ENCODE measurements around the gene SMC6. TPM values are rescaled to one million over a fixed set of nuclear protein-coding genes. Genes with fewer than 3 reads are reported as not detected.

SMC6 gene
- total RNA-seq, 1 experiment from 2014 or later, result 41.3 TPM

DNA sequence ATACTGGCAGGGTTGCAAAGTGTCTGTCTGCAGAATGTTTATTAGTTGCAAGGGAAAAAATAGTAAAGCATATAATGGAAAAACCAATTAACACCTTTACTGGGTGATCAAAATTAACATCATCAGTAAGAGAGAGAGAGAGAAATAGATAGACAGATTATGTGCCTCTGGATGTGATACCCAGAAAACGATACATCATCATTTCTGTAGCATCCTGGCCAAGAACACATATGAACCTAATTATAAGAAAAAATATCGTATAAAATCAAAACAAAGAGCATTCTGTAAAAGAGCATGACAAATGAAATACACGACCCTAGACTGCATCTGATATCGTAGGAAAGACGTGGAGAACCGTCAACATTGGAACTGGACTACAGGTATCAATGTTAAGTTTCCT is 64.6 kb downstream of the SMC6 start:
- Histone ChIP-seq H3K4me3 (ENCODE audit: low read depth, low read length) (no peak overlapping the region), H3K36me3 (ENCODE audit: control insufficient read depth, insufficient read depth, low read length) (no peaks in the 10 kb centered on the region), H3K27me3 (replicated peaks; ENCODE audit: control insufficient read depth, insufficient read depth, low read length) (no peaks in the 10 kb centered on the region), H3K9me3 (no peaks in the 10 kb centered on the region), H3K4me1 (no peaks in the 10 kb centered on the region)
- intact Hi-C loops (cut with micrococcal nuclease; ENCODE audit: unreplicated experiment), result no loop called here
- Mint-ChIP-seq H3K27ac (ENCODE audit: unreplicated experiment) (no peak overlapping the region), H3K4me3 (ENCODE audit: unreplicated experiment) (no peak overlapping the region), H3K36me3 (ENCODE audit: insufficient read depth, unreplicated experiment) (peaks cover 46% of the 10 kb centered on the region), H3K4me1 (ENCODE audit: low read depth, unreplicated experiment) (no peaks in the 10 kb centered on the region), H3K9me3 (ENCODE audit: unreplicated experiment) (no peaks in the 10 kb centered on the region), H3K27me3 (ENCODE audit: insufficient read depth, unreplicated experiment) (no peaks in the 10 kb centered on the region)
- BruUV-seq (replicated peaks), result no TSS peak
- DNase-seq, result no peak
- ChIA-PET CTCF (no interaction called here), POLR2A (no interaction called here)
- TF ChIP-seq, protein P1, sequence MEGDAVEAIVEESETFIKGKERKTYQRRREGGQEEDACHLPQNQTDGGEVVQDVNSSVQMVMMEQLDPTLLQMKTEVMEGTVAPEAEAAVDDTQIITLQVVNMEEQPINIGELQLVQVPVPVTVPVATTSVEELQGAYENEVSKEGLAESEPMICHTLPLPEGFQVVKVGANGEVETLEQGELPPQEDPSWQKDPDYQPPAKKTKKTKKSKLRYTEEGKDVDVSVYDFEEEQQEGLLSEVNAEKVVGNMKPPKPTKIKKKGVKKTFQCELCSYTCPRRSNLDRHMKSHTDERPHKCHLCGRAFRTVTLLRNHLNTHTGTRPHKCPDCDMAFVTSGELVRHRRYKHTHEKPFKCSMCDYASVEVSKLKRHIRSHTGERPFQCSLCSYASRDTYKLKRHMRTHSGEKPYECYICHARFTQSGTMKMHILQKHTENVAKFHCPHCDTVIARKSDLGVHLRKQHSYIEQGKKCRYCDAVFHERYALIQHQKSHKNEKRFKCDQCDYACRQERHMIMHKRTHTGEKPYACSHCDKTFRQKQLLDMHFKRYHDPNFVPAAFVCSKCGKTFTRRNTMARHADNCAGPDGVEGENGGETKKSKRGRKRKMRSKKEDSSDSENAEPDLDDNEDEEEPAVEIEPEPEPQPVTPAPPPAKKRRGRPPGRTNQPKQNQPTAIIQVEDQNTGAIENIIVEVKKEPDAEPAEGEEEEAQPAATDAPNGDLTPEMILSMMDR (IDR thresholded peaks at IDR 0.05; ENCODE audit: insufficient read depth in 1 of 2, low read depth in 1 of 2, low read length in 1 of 2, severe bottlenecking in 1 of 2, unreplicated experiment in 1 of 2), result no peak

DNA sequence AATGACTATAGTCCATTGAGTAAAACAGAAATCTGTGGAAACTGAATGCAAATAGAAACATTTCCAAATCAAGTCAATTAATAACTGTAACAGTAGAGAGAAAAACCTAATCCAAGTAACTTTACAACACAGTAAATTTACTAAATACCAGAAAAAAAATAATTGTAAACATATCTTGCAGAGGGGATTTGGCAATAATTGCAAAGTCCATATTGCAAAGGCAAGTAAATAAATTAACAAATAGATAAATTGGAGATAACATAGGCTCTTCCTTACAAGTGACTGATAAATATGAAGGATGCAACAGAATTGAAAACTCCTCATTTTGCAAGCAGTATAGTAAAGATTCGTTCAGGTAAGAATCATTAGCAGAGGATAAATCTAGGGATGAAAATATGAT is 65.0 kb downstream of the SMC6 start:
- Histone ChIP-seq H3K4me1 (no peaks in the 10 kb centered on the region), H3K36me3 (ENCODE audit: control insufficient read depth, insufficient read depth, low read length) (no peaks in the 10 kb centered on the region), H3K27me3 (replicated peaks; ENCODE audit: control insufficient read depth, insufficient read depth, low read length) (no peaks in the 10 kb centered on the region), H3K4me3 (ENCODE audit: low read depth, low read length) (no peak overlapping the region), H3K9me3 (no peaks in the 10 kb centered on the region)
- H3K9me3 Mint-ChIP-seq (ENCODE audit: unreplicated experiment), result no peaks in the 10 kb centered on the region
- no peaks in the 10 kb centered on the region for H3K4me1 Mint-ChIP-seq (ENCODE audit: low read depth, unreplicated experiment)
- TF ChIP-seq, protein P1 (IDR thresholded peaks at IDR 0.05; ENCODE audit: insufficient read depth in 1 of 2, low read depth in 1 of 2, low read length in 1 of 2, severe bottlenecking in 1 of 2, unreplicated experiment in 1 of 2), result no peak
- no peak overlapping the region for H3K4me3 Mint-ChIP-seq (ENCODE audit: unreplicated experiment)
- ChIA-PET POLR2A (no interaction called here), CTCF (no interaction called here)
- no peaks in the 10 kb centered on the region for H3K27me3 Mint-ChIP-seq (ENCODE audit: insufficient read depth, unreplicated experiment)
- no TSS peak for BruUV-seq (replicated peaks)
- no peak overlapping the region for H3K27ac Mint-ChIP-seq (ENCODE audit: unreplicated experiment)
- no peak for DNase-seq
- intact Hi-C loops (cut with micrococcal nuclease; ENCODE audit: unreplicated experiment), result no loop called here
- H3K36me3 Mint-ChIP-seq (ENCODE audit: insufficient read depth, unreplicated experiment), result peaks cover 42% of the 10 kb centered on the region

DNA sequence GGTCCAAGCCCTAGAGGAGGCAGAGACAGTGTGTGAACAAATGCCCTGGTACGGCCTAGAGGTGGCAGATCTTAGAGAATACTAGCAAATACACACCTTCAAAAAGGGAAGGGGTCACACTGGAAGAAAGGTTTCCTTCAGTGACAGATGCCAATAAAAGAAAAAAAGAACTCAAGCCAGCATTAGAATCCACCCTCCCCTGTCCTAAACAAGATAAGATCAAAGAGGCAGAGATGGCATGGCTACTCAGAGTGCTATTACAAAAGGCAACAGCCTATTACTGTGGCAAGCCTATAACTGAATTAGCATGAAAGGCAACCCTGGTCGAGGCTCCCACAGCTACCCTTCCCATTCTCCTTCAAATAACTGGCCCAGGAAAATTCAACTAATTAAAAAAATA is 69.6 kb downstream of the SMC6 start:
- CTCF ChIA-PET, result no interaction called here
- Mint-ChIP-seq H3K9me3 (ENCODE audit: unreplicated experiment) (no peaks in the 10 kb centered on the region), H3K27ac (ENCODE audit: unreplicated experiment) (no peak overlapping the region), H3K4me1 (ENCODE audit: low read depth, unreplicated experiment) (no peaks in the 10 kb centered on the region), H3K4me3 (ENCODE audit: unreplicated experiment) (no peak overlapping the region), H3K27me3 (ENCODE audit: insufficient read depth, unreplicated experiment) (no peaks in the 10 kb centered on the region), H3K36me3 (ENCODE audit: insufficient read depth, unreplicated experiment) (peaks cover 63% of the 10 kb centered on the region)
- Histone ChIP-seq H3K9me3 (no peaks in the 10 kb centered on the region), H3K4me1 (no peaks in the 10 kb centered on the region), H3K4me3 (ENCODE audit: low read depth, low read length) (no peak overlapping the region), H3K27me3 (replicated peaks; ENCODE audit: control insufficient read depth, insufficient read depth, low read length) (no peaks in the 10 kb centered on the region), H3K36me3 (ENCODE audit: control insufficient read depth, insufficient read depth, low read length) (no peaks in the 10 kb centered on the region)
- no TSS peak for BruUV-seq (replicated peaks)
- intact Hi-C loops (cut with micrococcal nuclease; ENCODE audit: unreplicated experiment), result no loop called here
- TF ChIP-seq, protein P1 (IDR thresholded peaks at IDR 0.05; ENCODE audit: insufficient read depth in 1 of 2, low read depth in 1 of 2, low read length in 1 of 2, severe bottlenecking in 1 of 2, unreplicated experiment in 1 of 2), result no peak
- no peak for DNase-seq
- POLR2A ChIA-PET, result no interaction called here

Measured in Caco-2 (cell line).